Ishikawa (cell line): Measurements from ENCODE around the gene PARD3.

Experiments used
- CREB1 ChIP-seq: IDR thresholded peaks from 2 replicates; pipeline ENCODE4 v1.6.1; 2012; ENCODE audit warnings: low read depth
- FOXM1 ChIP-seq: IDR thresholded peaks from 2 replicates; pipeline ENCODE4 v1.6.1; 2012; ENCODE audit warnings: low read depth, borderline replicate concordance
- TAF1 ChIP-seq: IDR thresholded peaks from 2 replicates; pipeline ENCODE4 v1.6.1; 2012; ENCODE audit warnings: low read depth, mild to moderate bottlenecking
- YY1 ChIP-seq: IDR thresholded peaks from 2 replicates; pipeline ENCODE4 v1.6.1; 2012; ENCODE audit warnings: low read depth
- TF ChIP-seq, protein P1 (sequence below): IDR thresholded peaks from 2 replicates; pipeline ENCODE4 v1.6.1; 2012
- TF ChIP-seq, protein P2 (sequence below): IDR thresholded peaks from 2 replicates; pipeline ENCODE4 v1.6.1; 2012; ENCODE audit warnings: low read depth, mild to moderate bottlenecking

DNA sequence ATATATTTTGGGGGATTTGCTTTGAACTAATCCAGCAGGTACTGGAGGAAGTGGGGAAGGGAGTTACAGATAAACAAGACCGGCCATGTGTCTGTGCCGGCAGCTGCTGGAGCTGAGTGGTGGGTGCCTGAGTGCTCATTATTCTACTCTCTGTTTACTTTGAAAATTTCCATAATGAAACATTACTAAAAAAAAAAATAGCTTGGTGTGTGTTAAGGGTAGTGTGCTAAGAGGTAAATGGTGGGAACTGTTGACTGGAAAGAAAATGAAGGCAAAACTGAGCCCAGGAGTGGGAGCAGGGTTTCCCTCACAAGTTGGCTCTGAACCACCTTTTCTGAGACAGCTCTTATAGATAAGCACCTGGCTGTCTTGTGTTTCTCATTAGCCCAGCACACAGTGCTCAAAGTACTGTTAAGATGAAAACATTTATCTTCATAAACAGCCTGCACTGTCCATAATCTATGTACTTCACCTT lies 50.6 kb downstream of the PARD3 start:
- TF ChIP-seq, protein P1, sequence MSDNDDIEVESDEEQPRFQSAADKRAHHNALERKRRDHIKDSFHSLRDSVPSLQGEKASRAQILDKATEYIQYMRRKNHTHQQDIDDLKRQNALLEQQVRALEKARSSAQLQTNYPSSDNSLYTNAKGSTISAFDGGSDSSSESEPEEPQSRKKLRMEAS = no peak
- no peak for TF ChIP-seq FOXM1
- TF ChIP-seq, protein P2, sequence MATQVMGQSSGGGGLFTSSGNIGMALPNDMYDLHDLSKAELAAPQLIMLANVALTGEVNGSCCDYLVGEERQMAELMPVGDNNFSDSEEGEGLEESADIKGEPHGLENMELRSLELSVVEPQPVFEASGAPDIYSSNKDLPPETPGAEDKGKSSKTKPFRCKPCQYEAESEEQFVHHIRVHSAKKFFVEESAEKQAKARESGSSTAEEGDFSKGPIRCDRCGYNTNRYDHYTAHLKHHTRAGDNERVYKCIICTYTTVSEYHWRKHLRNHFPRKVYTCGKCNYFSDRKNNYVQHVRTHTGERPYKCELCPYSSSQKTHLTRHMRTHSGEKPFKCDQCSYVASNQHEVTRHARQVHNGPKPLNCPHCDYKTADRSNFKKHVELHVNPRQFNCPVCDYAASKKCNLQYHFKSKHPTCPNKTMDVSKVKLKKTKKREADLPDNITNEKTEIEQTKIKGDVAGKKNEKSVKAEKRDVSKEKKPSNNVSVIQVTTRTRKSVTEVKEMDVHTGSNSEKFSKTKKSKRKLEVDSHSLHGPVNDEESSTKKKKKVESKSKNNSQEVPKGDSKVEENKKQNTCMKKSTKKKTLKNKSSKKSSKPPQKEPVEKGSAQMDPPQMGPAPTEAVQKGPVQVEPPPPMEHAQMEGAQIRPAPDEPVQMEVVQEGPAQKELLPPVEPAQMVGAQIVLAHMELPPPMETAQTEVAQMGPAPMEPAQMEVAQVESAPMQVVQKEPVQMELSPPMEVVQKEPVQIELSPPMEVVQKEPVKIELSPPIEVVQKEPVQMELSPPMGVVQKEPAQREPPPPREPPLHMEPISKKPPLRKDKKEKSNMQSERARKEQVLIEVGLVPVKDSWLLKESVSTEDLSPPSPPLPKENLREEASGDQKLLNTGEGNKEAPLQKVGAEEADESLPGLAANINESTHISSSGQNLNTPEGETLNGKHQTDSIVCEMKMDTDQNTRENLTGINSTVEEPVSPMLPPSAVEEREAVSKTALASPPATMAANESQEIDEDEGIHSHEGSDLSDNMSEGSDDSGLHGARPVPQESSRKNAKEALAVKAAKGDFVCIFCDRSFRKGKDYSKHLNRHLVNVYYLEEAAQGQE = no peak
- no peak for TF ChIP-seq YY1
- TF ChIP-seq TAF1 = no peak
- TF ChIP-seq CREB1 = no peak
